Kidney epithelial cell (primary cell): ENCODE measurements around the gene IGLL1. TPM values are rescaled to one million over a fixed set of nuclear protein-coding genes. Genes with fewer than 3 reads are reported as not detected.

Experiments used
- DNase-seq: peaks from one replicate; pipeline ENCODE4 v3.0.0-alpha.2; 2010; ENCODE audit warnings: low read depth
- H3K27me3 ChIP-seq: 2 replicates; pipeline ENCODE4 v1.6.0; 2011; ENCODE audit warnings: low read length; ENCODE audit not compliant: control insufficient read depth, insufficient read depth
- H3K36me3 ChIP-seq: 2 replicates; pipeline ENCODE4 v1.5.1; 2011; ENCODE audit warnings: low read length; ENCODE audit not compliant: control insufficient read depth, insufficient read depth
- H3K4me3 ChIP-seq: 2 replicates; pipeline ENCODE4 v1.5.1; 2011; ENCODE audit warnings: low read depth, mild to moderate bottlenecking, control low read depth, low read length
- total RNA-seq: library from RNA; depleted of rRNA; stranded (reverse); fragments of >200 nt; gene quantifications from 2 replicates; pipeline ENCODE4 v1.2.3, GENCODE V29; 2015
- TF ChIP-seq, protein P1 (sequence below): IDR thresholded peaks from 2 replicates; pipeline ENCODE4 v1.5.1; 2011; ENCODE audit warnings: mild to moderate bottlenecking, moderate library complexity, low read length, control low read depth, inconsistent platforms; ENCODE audit not compliant: insufficient read depth, poor library complexity, severe bottlenecking

IGLL1 gene
- total RNA-seq, 1 donor from 2014 or later = not detected

DNA sequence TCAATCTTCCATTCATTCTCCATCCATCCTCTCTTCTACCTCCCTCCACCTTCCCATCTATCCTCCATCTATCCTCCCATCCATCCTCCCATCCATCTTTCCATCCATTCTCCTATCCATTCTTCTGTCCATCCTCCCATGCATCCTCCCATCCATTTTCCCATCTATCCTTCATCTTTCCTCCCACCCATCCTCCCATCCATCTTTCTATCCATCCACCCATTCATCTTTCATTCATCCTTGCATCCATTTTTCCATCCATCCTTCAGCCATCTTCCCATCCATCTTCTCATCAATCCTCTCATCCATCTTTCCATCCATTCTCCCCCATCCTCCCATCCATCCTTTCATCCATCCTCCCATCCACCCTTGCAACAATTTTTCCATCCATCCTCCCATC is 27.5 kb downstream of the IGLL1 start:
- TF ChIP-seq, protein P1, sequence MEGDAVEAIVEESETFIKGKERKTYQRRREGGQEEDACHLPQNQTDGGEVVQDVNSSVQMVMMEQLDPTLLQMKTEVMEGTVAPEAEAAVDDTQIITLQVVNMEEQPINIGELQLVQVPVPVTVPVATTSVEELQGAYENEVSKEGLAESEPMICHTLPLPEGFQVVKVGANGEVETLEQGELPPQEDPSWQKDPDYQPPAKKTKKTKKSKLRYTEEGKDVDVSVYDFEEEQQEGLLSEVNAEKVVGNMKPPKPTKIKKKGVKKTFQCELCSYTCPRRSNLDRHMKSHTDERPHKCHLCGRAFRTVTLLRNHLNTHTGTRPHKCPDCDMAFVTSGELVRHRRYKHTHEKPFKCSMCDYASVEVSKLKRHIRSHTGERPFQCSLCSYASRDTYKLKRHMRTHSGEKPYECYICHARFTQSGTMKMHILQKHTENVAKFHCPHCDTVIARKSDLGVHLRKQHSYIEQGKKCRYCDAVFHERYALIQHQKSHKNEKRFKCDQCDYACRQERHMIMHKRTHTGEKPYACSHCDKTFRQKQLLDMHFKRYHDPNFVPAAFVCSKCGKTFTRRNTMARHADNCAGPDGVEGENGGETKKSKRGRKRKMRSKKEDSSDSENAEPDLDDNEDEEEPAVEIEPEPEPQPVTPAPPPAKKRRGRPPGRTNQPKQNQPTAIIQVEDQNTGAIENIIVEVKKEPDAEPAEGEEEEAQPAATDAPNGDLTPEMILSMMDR = no peak
- Histone ChIP-seq H3K4me3 (no peak overlapping the region), H3K27me3 (no peaks in the 10 kb centered on the region), H3K36me3 (no peaks in the 10 kb centered on the region)
- no peak for DNase-seq

DNA sequence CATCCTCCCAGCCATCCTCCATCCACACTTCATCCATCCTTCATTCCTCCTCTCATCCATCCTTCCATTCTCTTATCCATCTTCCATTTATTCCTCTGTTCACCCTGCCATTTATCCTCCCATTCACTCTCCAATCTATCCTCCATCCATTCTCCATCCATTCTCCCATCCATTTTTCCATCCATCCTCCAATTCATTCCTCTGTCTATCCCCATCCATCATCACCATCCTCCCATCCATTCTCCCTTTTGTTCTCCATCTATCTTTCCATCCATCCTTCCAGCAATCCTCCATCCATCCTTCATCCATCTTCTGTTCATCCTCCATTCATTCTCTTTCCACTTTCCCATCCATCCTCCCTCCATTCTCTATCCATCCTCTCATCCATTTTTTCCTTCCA is 28.7 kb downstream of the IGLL1 start:
- Histone ChIP-seq H3K36me3 (no peaks in the 10 kb centered on the region), H3K27me3 (no peaks in the 10 kb centered on the region), H3K4me3 (no peak overlapping the region)
- no peak for DNase-seq
- TF ChIP-seq, protein P1 = no peak

DNA sequence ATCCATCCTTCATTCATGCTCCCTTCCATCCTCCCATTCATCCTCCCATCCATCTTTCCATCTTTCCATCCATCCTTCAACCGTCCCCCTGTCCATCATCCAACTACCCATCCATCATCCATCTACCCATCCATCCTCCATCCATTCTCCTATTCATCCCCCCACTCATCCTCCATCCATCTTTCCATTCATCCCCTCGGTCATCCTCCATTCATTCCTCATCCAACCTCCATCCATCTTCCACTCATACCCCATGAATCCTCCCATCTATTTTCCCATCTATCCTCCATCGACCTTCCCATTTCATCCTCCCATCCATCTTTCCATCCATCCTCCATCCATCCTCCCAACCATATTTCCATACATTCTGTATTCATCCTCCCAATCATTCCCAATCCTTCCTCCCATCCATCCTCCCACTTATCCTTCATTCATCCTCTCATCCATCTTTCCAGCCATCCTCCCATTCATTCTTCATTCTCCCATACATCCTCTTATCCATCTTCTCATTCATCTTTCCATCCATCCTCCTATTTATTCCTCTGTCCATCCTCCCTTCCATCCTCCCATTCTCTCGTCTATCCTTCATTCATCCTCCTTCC is 29.9 kb downstream of the IGLL1 start:
- TF ChIP-seq, protein P1 = no peak
- H3K36me3 ChIP-seq = no peaks in the 10 kb centered on the region
- DNase-seq = no peak
- no peaks in the 10 kb centered on the region for H3K27me3 ChIP-seq
- no peak overlapping the region for H3K4me3 ChIP-seq

DNA sequence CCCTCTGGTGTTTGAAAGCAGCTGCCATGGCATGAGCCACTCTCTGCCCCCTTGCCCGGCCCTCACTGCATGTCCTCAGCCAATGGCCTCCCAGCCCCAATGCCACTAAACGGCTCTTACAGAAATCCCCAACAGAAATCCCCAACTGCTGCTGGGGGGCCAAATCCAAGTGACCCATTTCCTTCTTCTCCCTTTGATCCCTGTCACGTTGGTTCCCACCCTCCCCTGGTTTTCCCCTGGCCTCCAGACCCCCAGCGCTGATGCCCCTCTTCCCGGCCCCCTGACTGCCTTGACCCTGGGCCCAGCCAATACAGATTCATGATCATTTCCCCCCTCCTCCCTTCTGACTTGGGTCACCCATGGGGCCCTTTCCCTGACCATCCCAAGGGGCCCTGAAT is 30.9 kb downstream of the IGLL1 start:
- Histone ChIP-seq H3K27me3 (no peaks in the 10 kb centered on the region), H3K4me3 (no peak overlapping the region), H3K36me3 (no peaks in the 10 kb centered on the region)
- DNase-seq = no peak
- TF ChIP-seq, protein P1 = no peak

DNA sequence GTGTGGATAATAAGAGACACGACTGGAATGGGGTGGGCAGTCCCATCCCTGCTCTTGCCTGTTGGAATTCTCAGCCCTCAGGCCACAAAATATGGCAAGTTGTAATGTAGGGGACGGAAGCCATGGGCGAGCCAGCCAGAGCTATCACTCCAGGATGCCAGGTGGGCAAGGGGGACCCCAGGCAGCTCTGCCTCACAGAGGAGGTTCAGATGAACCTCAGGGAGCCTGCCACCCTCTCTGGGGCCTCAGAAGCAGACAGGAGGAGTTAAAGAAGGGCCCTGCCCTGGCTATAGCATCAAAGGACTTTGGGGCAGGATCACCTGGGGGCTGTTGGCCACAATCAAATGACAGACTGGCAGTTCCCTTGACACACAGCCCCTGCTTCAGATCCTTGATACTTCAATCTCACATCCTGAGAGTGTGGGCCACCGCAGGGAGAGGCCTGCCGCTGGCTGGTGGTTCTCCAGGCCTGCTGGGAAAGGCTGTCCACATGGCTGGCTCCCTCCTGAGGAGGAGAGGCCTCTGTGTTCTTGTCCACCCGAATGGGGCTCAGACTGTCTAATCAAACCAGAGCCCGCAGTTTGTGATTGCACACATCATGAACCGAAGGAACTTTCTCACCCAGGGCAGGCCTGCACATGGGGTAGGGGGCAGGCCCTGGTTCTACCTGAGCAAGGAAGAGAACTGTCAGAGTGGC is 31.4 kb downstream of the IGLL1 start:
- no peak for DNase-seq
- H3K36me3 ChIP-seq = no peaks in the 10 kb centered on the region
- no peak overlapping the region for H3K4me3 ChIP-seq
- TF ChIP-seq, protein P1 = no peak
- no peaks in the 10 kb centered on the region for H3K27me3 ChIP-seq
